SK-N-SH (cell line): Measurements from ENCODE around the gene RPL10. TPM values are rescaled to one million over a fixed set of nuclear protein-coding genes. Genes with fewer than 3 reads are reported as not detected.

ENCODE experiments used
- CTCF ChIA-PET: fragments of 300-600, 350-600 bp; formaldehyde crosslinking; extraction: SDS; loops from one replicate; lab custom pipeline; 2021; lab: Yijun Ruan, JAX
- POLR2A ChIA-PET: fragments of 350-600 bp; sonication (Branson Sonifier 250); formaldehyde crosslinking; extraction: SDS; loops from one replicate; lab custom pipeline; 2020; ENCODE audit warnings: antibody characterized with exemption, inconsistent platforms; lab: Yijun Ruan, JAX
- DNase-seq: peaks from one replicate; pipeline ENCODE4 v3.0.0; 2012
- H2AFZ ChIP-seq: fragments of 200-600 bp; sonication (generic); 2 replicates; pipeline ENCODE4 v1.8.1; 2016; ENCODE audit warnings: antibody characterized with exemption, mild to moderate bottlenecking, low read depth
- H3F3A ChIP-seq: fragments of 200-600 bp; sonication (generic); replicated peaks from 2 replicates; pipeline ENCODE3; 2016; ENCODE audit warnings: antibody characterized with exemption, mild to moderate bottlenecking; ENCODE audit not compliant: insufficient read depth
- H3K27ac ChIP-seq, 2 experiments: fragments of 200-500 bp in 1 of 2; fragments of 200-600 bp in 1 of 2; sonication (Bioruptor generic) in 1 of 2; sonication (generic), shearing (Covaris generic) in 1 of 2; 2 replicates each; pipeline versions ENCODE4 v1.5.1 to v1.6.1; 2014 to 2016; ENCODE audit warnings: low read depth in 2 of 2, inconsistent platforms in 1 of 2, low read length in 1 of 2, mild to moderate bottlenecking in 1 of 2, mixed read lengths in 1 of 2
- H3K27me3 ChIP-seq: fragments of 200-600 bp; sonication (generic), shearing (Covaris generic); 2 replicates; pipeline ENCODE4 v1.6.1; 2016; ENCODE audit warnings: mixed run types; ENCODE audit not compliant: insufficient read depth
- H3K36me3 ChIP-seq, 2 experiments: fragments of 200-500 bp in 1 of 2; fragments of 200-600 bp in 1 of 2; sonication (Bioruptor generic) in 1 of 2; sonication (generic) in 1 of 2; replicated peaks in 1 of 2; 2 replicates each; pipeline versions ENCODE3 to v1.5.1; 2014 to 2016; ENCODE audit warnings: low read length in 1 of 2, mild to moderate bottlenecking in 1 of 2; ENCODE audit not compliant: insufficient read depth in 2 of 2, control insufficient read depth in 1 of 2
- H3K4me1 ChIP-seq, 2 experiments: fragments of 200-500 bp in 1 of 2; fragments of 200-600 bp in 1 of 2; sonication (Bioruptor generic) in 1 of 2; sonication (generic), shearing (Covaris generic) in 1 of 2; 2 replicates each; pipeline versions ENCODE4 v1.5.1 to v1.6.1; 2014 to 2016; ENCODE audit warnings: low read depth in 1 of 2, low read length in 1 of 2, mixed run types in 1 of 2; ENCODE audit not compliant: insufficient read depth in 2 of 2, control insufficient read depth in 1 of 2
- H3K4me2 ChIP-seq: fragments of 200-600 bp; sonication (generic), shearing (Covaris generic); 2 replicates; pipeline ENCODE4 v1.6.1; 2017; ENCODE audit warnings: mixed run types
- H3K4me3 ChIP-seq, 2 experiments: fragments of 200-500 bp in 1 of 2; fragments of 200-600 bp in 1 of 2; sonication (Bioruptor generic) in 1 of 2; sonication (generic), shearing (Covaris generic) in 1 of 2; 2 replicates each; pipeline versions ENCODE4 v1.5.1 to v1.8.1; 2014 to 2016; ENCODE audit warnings: low read depth in 2 of 2, inconsistent platforms in 1 of 2, low read length in 1 of 2, mild to moderate bottlenecking in 1 of 2, mixed read lengths in 1 of 2, moderate library complexity in 1 of 2
- H3K79me2 ChIP-seq: fragments of 200-600 bp; sonication (generic); 2 replicates; pipeline ENCODE4 v1.8.1; 2017; ENCODE audit warnings: mild to moderate bottlenecking; ENCODE audit not compliant: insufficient read depth
- H3K9ac ChIP-seq: fragments of 200-600 bp; sonication (generic); 2 replicates; pipeline ENCODE4 v1.6.1; 2017; ENCODE audit warnings: mixed run types
- H3K9me2 ChIP-seq: fragments of 200-600 bp; sonication (generic); 2 replicates; pipeline ENCODE4 v1.6.1; 2017; ENCODE audit warnings: mixed run types
- H3K9me3 ChIP-seq: fragments of 200-600 bp; sonication (generic); 2 replicates; pipeline ENCODE4 v1.6.1; 2017; ENCODE audit warnings: mixed run types, mild to moderate bottlenecking, moderate library complexity
- H4K20me1 ChIP-seq: fragments of 200-600 bp; sonication (generic); 2 replicates; pipeline ENCODE4 v1.6.1; 2017; ENCODE audit warnings: mild to moderate bottlenecking, mixed run types; ENCODE audit not compliant: insufficient read depth
- ELF1 ChIP-seq: IDR thresholded peaks from 2 replicates; pipeline ENCODE4 v1.4.0; 2012
- EP300 ChIP-seq, 2 experiments: IDR thresholded peaks; 2 replicates each; pipeline versions ENCODE4 v1.4.0 to v1.6.1; 2012; ENCODE audit warnings: borderline replicate concordance in 1 of 2, low read depth in 1 of 2, low read length in 1 of 2
- EZH2phosphoT487 ChIP-seq: fragments of 200-600 bp; sonication (generic); IDR thresholded peaks from 2 replicates; pipeline ENCODE4 v1.6.1; 2017; ENCODE audit warnings: low read depth, mixed run types, mild to moderate bottlenecking, antibody characterized with exemption, moderate library complexity, borderline replicate concordance
- FOXJ3 ChIP-seq: sonication (generic); formaldehyde crosslinking; IDR thresholded peaks from 2 replicates; pipeline ENCODE4 v1.5.1; 2020; ENCODE audit warnings: mild to moderate bottlenecking, missing genetic modification reagents
- FOXM1 ChIP-seq: IDR thresholded peaks from 2 replicates; pipeline ENCODE4 v1.4.0; 2012; ENCODE audit warnings: low read depth, mild to moderate bottlenecking
- NFIC ChIP-seq: IDR thresholded peaks from 2 replicates; pipeline ENCODE4 v1.4.0; 2012; ENCODE audit warnings: borderline replicate concordance
- POLR2AphosphoS5 ChIP-seq: IDR thresholded peaks from 2 replicates; pipeline ENCODE4 v1.6.1; 2012; ENCODE audit warnings: low read depth, low read length
- RAD21 ChIP-seq: IDR thresholded peaks from 2 replicates; pipeline ENCODE4 v1.6.1; 2012; ENCODE audit warnings: mild to moderate bottlenecking, low read length
- RCOR1 ChIP-seq: fragments of 150-350 bp; IDR thresholded peaks from 2 replicates; pipeline ENCODE4 v1.6.1; 2017; ENCODE audit warnings: antibody characterized with exemption, low read length
- RXRA ChIP-seq: IDR thresholded peaks from 2 replicates; pipeline ENCODE4 v1.4.0; 2012; ENCODE audit warnings: low read depth, mild to moderate bottlenecking, borderline replicate concordance
- SMC3 ChIP-seq: IDR thresholded peaks from 2 replicates; pipeline ENCODE4 v1.6.1; 2012; ENCODE audit warnings: low read depth, low read length, improper control_type of control experiment
- TAF1 ChIP-seq: IDR thresholded peaks from 2 replicates; pipeline ENCODE4 v1.6.1; 2012; ENCODE audit warnings: low read depth, mild to moderate bottlenecking, low read length, moderate library complexity, borderline replicate concordance
- TEAD4 ChIP-seq: IDR thresholded peaks from 2 replicates; pipeline ENCODE4 v1.4.0; 2012; ENCODE audit warnings: mild to moderate bottlenecking, borderline replicate concordance; ENCODE audit not compliant: insufficient read depth
- YY1 ChIP-seq: IDR thresholded peaks from 2 replicates; pipeline ENCODE4 v1.4.0; 2012; ENCODE audit warnings: low read depth, mild to moderate bottlenecking
- WGBS: methylation state at CpG from one replicate; pipeline ENCODE4 v1.1.6; 2017; ENCODE audit warnings: low lambda C conversion rate; 5-methylcytosine and 5-hydroxymethylcytosine counted together
- polyA plus RNA-seq, 3 experiments: library from polyadenylated mRNA; depleted of rRNA; stranded (reverse); fragments of >200 nt; gene quantifications; 2 replicates each; pipeline ENCODE4 v1.2.3, GENCODE V29; 2012
- TF ChIP-seq, protein P1 (sequence below): IDR thresholded peaks from 2 replicates; pipeline ENCODE4; 2012
- TF ChIP-seq, protein P2 (sequence below): IDR thresholded peaks from 2 replicates; pipeline ENCODE4 v1.4.0; 2012; ENCODE audit warnings: low read depth
- TF ChIP-seq, protein P3 (sequence below): IDR thresholded peaks from 2 replicates; pipeline ENCODE4 v1.4.0; 2012; ENCODE audit warnings: low read depth, borderline replicate concordance

The RPL10 gene
- polyA plus RNA-seq, 1 of the 3 experiments (the other 2 are of a cell fraction): 4,562 TPM

GRCh38 chrX:154444755-154445246 is 46.6 kb downstream of the RPL10 start:
- Histone ChIP-seq H3K9me2 (no peaks in the 10 kb centered on the region), H4K20me1 (peaks cover 16% of the 10 kb centered on the region; the same call in 1 of the 2 replicates), H3K4me2 (peak overlapping the region; percentile 84), H3K9ac (peak overlapping the region; percentile 63), H3K27me3 (peaks cover 23% of the 10 kb centered on the region), H3K27ac (no peak overlapping the region; a peak in 1 of 4 replicates), H3K4me3 (peak overlapping the region; percentile 59 to 66), H3K4me1 (peaks cover 0 to 14% of the 10 kb centered on the region in 2 experiments; a peak in 1 of 4 replicates), H2AFZ (no peak overlapping the region), H3K79me2 (peaks cover 32% of the 10 kb centered on the region), H3K36me3 (peaks cover 0 to 17% of the 10 kb centered on the region in 2 experiments), H3F3A (peaks cover 4% of the 10 kb centered on the region), H3K9me3 (no peaks in the 10 kb centered on the region)
- 21% methylated on average over 5 of the region's 13 CpGs for WGBS
- ChIA-PET CTCF (interaction anchor here (1.1 kb wide), 1 partner anchor 33 kb away, joined by 3 read pairs; no protein-coding TSS in a partner anchor), POLR2A (interaction anchor here (0.9 to 1.1 kb wide), 2 partner anchors 13 to 15 kb away, joined by 3 to 4 read pairs; no protein-coding TSS in a partner anchor)
- no peak for TF ChIP-seq ELF1
- no peak for TF ChIP-seq RXRA
- TF ChIP-seq, protein P1, sequence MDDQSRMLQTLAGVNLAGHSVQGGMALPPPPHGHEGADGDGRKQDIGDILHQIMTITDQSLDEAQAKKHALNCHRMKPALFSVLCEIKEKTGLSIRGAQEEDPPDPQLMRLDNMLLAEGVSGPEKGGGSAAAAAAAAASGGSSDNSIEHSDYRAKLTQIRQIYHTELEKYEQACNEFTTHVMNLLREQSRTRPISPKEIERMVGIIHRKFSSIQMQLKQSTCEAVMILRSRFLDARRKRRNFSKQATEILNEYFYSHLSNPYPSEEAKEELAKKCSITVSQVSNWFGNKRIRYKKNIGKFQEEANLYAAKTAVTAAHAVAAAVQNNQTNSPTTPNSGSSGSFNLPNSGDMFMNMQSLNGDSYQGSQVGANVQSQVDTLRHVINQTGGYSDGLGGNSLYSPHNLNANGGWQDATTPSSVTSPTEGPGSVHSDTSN: no peak
- DNase-seq: no peak

DNA sequence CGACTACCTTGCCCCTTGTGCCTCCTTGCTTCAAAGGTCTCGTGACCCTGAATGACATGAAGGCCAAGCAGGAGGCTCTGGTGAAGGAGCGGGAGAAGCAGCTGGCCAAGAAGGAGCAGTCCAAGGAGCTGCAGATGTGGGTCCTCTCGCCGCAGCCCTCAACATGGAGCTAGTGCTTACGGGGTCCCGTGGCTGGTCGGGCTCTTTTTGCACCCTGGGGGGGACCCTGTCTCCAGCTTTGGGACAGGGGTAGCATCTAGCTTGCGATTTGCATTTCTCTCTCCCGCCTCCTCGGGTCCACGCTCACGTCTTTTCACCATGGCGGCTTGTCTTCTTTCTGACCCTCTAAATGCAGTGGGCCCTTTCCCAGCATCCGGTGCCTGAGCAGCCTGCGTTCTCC is 47.6 kb downstream of the RPL10 start:
- Histone ChIP-seq H3K27me3 (peaks cover 23% of the 10 kb centered on the region), H3K9ac (no peak overlapping the region), H3K4me1 (peaks cover 0 to 14% of the 10 kb centered on the region in 2 experiments; a peak in 1 of 4 replicates), H3K27ac (no peak overlapping the region), H3K79me2 (peaks cover 22% of the 10 kb centered on the region), H3K9me3 (no peaks in the 10 kb centered on the region), H2AFZ (no peak overlapping the region), H3K4me2 (peak overlapping the region; percentile 84; the same call in 1 of the 2 replicates), H4K20me1 (peaks cover 6% of the 10 kb centered on the region; the same call in 1 of the 2 replicates), H3F3A (peaks cover 4% of the 10 kb centered on the region), H3K9me2 (no peaks in the 10 kb centered on the region), H3K36me3 (peaks cover 0 to 14% of the 10 kb centered on the region in 2 experiments), H3K4me3 (no peak overlapping the region)
- TF ChIP-seq YY1 (no peak), TAF1 (no peak), TEAD4 (no peak), SMC3 (no peak), NFIC (no peak), EP300 (IDR thresholded peaks at IDR 0.05; ENCODE audit: borderline replicate concordance in 1 of 2, low read depth in 1 of 2, low read length in 1 of 2) (no peak), FOXM1 (no peak), POLR2AphosphoS5 (no peak), FOXJ3 (no peak), EZH2phosphoT487 (no peak), ELF1 (no peak), RAD21 (no peak), RCOR1 (no peak)
- TF ChIP-seq, protein P1: no peak
- TF ChIP-seq, protein P2, sequence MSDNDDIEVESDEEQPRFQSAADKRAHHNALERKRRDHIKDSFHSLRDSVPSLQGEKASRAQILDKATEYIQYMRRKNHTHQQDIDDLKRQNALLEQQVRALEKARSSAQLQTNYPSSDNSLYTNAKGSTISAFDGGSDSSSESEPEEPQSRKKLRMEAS: no peak
- TF ChIP-seq, protein P3, sequence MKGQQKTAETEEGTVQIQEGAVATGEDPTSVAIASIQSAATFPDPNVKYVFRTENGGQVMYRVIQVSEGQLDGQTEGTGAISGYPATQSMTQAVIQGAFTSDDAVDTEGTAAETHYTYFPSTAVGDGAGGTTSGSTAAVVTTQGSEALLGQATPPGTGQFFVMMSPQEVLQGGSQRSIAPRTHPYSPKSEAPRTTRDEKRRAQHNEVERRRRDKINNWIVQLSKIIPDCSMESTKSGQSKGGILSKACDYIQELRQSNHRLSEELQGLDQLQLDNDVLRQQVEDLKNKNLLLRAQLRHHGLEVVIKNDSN: no peak
- WGBS: 65% methylated on average over 13 of the region's 16 CpGs
- ChIA-PET CTCF (interaction anchor here (1.1 kb wide), 1 partner anchor 32 kb away, joined by 3 read pairs; no protein-coding TSS in a partner anchor), POLR2A (interaction anchor here (0.5 kb wide), 1 partner anchor 67 kb away, joined by 3 read pairs; the partner anchor contains the start of gene EMD)
- no peak for DNase-seq
